Activated T-cell treated with anti-CD3 and anti-CD28 coated beads for 48 hours (primary cell): ENCODE measurements around the gene ATP9B.

ENCODE experiments used
- DNase-seq: peaks from one replicate; pipeline ENCODE4 v3.0.0-alpha.2; 2020; ENCODE audit warnings: low read depth

The ATP9B gene

GRCh38 chr18:79397830-79398761 lies 328.9 kb downstream of the ATP9B start:
- DNase-seq, result no peak

GRCh38 chr18:79399275-79400081 lies 330.3 kb downstream of the ATP9B start:
- peak; percentile 41 for DNase-seq

GRCh38 chr18:79400091-79400590 lies 330.9 kb downstream of the ATP9B start:
- DNase-seq, result peak; percentile 68

GRCh38 chr18:79400591-79401381 lies 331.6 kb downstream of the ATP9B start:
- DNase-seq, result peak; percentile 45

- DNase-seq, result no peak
Measured at GRCh38 chr18:79401494-79402208, 332.5 kb downstream of the ATP9B start.

- no peak for DNase-seq
Measured at GRCh38 chr18:79402209-79402576, 333.0 kb downstream of the ATP9B start.

- DNase-seq, result no peak
Measured at GRCh38 chr18:79402977-79403722, 334.0 kb downstream of the ATP9B start.

- no peak for DNase-seq
Measured at GRCh38 chr18:79403723-79404566, 334.8 kb downstream of the ATP9B start.

- no peak for DNase-seq
Measured at GRCh38 chr18:79404567-79404910, 335.3 kb downstream of the ATP9B start.

- DNase-seq, result peak; percentile 74
Measured at GRCh38 chr18:79405019-79405780, 336.0 kb downstream of the ATP9B start.

GRCh38 chr18:79405781-79406575 lies 336.8 kb downstream of the ATP9B start:
- peak; percentile 79 for DNase-seq

GRCh38 chr18:79406708-79407107 lies 337.5 kb downstream of the ATP9B start:
- DNase-seq, result no peak

GRCh38 chr18:79409313-79409712 lies 340.1 kb downstream of the ATP9B start:
- DNase-seq, result no peak

GRCh38 chr18:79410171-79410641 lies 341.0 kb downstream of the ATP9B start:
- DNase-seq, result no peak

GRCh38 chr18:79410731-79411613 lies 341.8 kb downstream of the ATP9B start:
- DNase-seq, result no peak

- no peak for DNase-seq
Measured at GRCh38 chr18:79411614-79412526, 342.7 kb downstream of the ATP9B start.
